GM21447 (cell line): ENCODE results near the gene ZNF32.
"Not testable (repeated sequence)": the region's sequence is repeated elsewhere in the genome, so short reads cannot be mapped to it uniquely, and the experiment has no call there.

Experiments used
- ATAC-seq: cut with Tn5 transposase; IDR thresholded peaks from one replicate; pipeline ENCODE4 v1.9.1; 2021; ENCODE audit not compliant: unreplicated experiment

ZNF32 gene

GRCh38 chr10:43635816-43636215, 12.9 kb downstream of the ZNF32 start:
- ATAC-seq: not testable (repeated sequence)

- no peak for ATAC-seq
Observed at GRCh38 chr10:43628956-43629355, 19.7 kb downstream of the ZNF32 start.

GRCh38 chr10:43627942-43628341, 20.7 kb downstream of the ZNF32 start:
- ATAC-seq: no peak

GRCh38 chr10:43623351-43623750, 25.3 kb downstream of the ZNF32 start:
- ATAC-seq: no peak

DNA sequence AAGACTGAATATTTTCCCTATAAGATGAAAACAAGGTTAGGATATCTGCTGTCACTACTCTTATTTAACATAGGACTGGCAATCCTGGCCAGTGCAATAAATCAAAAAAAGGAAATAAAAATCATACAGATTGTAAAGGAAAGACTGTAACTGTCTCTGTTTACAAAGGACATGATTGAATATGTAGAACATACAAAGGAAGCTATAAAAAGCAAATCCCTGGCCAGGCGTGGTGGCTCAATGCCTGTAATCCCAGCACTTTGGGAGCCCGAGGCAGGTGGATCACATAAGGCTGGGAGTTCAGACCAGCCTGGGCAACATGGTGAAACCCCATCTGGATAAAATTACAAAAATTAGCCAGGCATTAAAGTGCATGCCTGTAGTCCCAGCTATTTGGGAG, 26.6 kb downstream of the ZNF32 start:
- ATAC-seq: no peak

GRCh38 chr10:43619368-43619767, 29.3 kb downstream of the ZNF32 start:
- ATAC-seq: no peak

- ATAC-seq: no peak
Observed at GRCh38 chr10:43616697-43617370, 31.8 kb downstream of the ZNF32 start.

- no peak for ATAC-seq
Observed at GRCh38 chr10:43610636-43611035, 38.0 kb downstream of the ZNF32 start.

- no peak for ATAC-seq
Observed at GRCh38 chr10:43607199-43607573, 41.5 kb downstream of the ZNF32 start.

- ATAC-seq: peak; percentile 96
Observed at GRCh38 chr10:43606323-43607198, 42.1 kb downstream of the ZNF32 start, which contains the start of gene ZNF485. TSS of gene ZNF485 (plus strand) at chr10:43606438. CDS start at chr10:43607051, 613 bp downstream.

GRCh38 chr10:43605850-43606322, 42.8 kb downstream of the ZNF32 start:
- ATAC-seq: peak; percentile 7

DNA sequence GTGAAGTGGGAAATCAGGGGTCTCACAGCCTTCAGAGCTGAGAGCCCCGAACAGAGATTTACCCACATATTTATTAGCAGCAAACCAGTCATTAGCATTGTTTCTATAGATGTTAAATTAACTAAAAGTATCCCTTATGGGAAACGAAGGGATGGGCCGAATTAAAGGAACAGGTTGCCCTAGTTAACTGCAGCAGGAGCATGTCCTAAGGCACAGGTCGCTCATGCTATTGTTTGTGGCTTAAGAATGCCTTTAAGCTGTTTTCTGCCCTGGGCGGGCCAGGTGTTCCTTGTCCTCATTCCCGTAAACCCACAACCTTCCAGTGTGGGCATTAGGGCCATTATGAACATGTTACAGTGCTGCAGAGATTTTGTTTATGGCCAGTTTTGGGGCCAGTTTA, 47.1 kb downstream of the ZNF32 start:
- not testable (repeated sequence) for ATAC-seq

- ATAC-seq: no peak
Observed at GRCh38 chr10:43599333-43599732, 49.3 kb downstream of the ZNF32 start.

GRCh38 chr10:43598446-43598845, 50.2 kb downstream of the ZNF32 start:
- no peak for ATAC-seq

- no peak for ATAC-seq
Observed at GRCh38 chr10:43596546-43596945, 52.1 kb downstream of the ZNF32 start.

GRCh38 chr10:43595739-43596298, 52.9 kb downstream of the ZNF32 start:
- peak; percentile 64 for ATAC-seq

GRCh38 chr10:43594944-43595589, 53.6 kb downstream of the ZNF32 start:
- ATAC-seq: peak; percentile 94
